ENCODE data around the gene CRMP1. TPM values are rescaled to one million over a fixed set of nuclear protein-coding genes. Genes with fewer than 3 reads are reported as not detected.

The CRMP1 gene
- total RNA-seq, 4 donors from 2014 or later = 0.28 to 1.9 (median 0.44) TPM; not detected in 1

DNA sequence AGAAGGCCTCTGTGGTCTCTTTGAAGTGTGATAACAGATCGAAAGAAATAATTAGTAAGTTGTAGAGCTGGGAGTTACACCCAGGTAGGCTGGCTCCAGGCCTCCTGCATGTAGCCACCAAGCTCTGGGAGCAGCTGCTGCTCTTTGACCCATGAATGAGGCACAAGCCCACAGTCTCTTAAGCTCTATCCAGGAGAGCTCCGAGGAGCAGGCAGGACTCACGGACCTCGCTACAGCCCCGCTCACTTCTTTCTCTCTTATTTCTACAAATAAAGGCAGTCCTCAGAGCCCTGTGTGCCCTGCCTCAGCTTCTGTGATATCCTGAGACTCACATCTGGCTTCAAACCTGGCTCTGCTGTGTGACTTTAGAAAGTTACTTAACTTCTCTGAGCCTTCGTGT is 95.0 kb downstream of the CRMP1 start:
- TF ChIP-seq, protein P1, sequence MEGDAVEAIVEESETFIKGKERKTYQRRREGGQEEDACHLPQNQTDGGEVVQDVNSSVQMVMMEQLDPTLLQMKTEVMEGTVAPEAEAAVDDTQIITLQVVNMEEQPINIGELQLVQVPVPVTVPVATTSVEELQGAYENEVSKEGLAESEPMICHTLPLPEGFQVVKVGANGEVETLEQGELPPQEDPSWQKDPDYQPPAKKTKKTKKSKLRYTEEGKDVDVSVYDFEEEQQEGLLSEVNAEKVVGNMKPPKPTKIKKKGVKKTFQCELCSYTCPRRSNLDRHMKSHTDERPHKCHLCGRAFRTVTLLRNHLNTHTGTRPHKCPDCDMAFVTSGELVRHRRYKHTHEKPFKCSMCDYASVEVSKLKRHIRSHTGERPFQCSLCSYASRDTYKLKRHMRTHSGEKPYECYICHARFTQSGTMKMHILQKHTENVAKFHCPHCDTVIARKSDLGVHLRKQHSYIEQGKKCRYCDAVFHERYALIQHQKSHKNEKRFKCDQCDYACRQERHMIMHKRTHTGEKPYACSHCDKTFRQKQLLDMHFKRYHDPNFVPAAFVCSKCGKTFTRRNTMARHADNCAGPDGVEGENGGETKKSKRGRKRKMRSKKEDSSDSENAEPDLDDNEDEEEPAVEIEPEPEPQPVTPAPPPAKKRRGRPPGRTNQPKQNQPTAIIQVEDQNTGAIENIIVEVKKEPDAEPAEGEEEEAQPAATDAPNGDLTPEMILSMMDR (IDR thresholded peaks at IDR 0.05) = no peak
- no peak for DNase-seq (ENCODE audit: low spot score)
- ATAC-seq (ENCODE audit: low FRiP score) = no peak

DNA sequence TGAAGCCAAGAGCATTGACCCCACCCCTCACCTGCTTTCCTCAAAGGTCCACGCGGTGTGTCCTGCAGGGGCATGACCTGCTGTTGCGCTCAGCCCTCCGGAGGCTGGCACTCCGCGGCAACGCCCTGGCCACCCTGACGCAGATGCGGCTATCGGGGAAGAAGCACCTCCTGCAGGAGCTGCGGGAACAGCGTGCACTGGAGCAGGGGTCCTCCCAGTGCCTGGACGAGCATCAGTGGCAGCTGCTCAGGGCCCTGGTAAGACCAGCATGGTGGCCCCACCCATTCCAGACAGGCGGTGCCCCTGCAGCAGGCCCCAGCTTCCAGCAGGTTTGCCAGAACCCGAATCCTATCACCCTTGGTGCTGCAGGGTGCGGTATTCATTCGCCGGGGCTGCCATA is 95.9 kb downstream of the CRMP1 start:
- ATAC-seq (ENCODE audit: low FRiP score) = no peak
- no peak for DNase-seq (ENCODE audit: low spot score)

DNA sequence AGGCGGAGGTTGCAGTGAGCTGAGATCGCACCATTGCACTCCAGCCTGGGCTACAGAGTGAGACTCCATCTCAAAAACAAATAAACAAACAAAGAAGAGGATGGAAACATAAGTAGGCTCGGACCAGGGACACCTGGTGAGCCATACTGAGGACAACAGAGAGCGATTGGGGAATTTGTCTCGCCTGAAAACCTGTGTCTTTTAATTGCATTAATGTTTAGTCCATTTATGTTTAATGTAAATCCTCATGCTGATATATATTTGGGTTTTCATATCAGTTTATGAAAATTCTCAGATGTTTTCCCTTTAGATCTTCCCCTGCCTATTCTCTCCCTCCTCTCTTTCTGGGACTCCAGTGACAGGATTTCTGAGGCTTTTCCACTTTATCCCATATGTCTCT is 97.3 kb downstream of the CRMP1 start:
- DNase-seq (ENCODE audit: low spot score) (no peak), ATAC-seq (ENCODE audit: low FRiP score) (no peak)
- TF ChIP-seq, protein P1 (IDR thresholded peaks at IDR 0.05) = no peak

More for the DNA sequence above, 95.9 kb downstream of the CRMP1 start:
- TF ChIP-seq, protein P1 (IDR thresholded peaks at IDR 0.05) = no peak

DNA sequence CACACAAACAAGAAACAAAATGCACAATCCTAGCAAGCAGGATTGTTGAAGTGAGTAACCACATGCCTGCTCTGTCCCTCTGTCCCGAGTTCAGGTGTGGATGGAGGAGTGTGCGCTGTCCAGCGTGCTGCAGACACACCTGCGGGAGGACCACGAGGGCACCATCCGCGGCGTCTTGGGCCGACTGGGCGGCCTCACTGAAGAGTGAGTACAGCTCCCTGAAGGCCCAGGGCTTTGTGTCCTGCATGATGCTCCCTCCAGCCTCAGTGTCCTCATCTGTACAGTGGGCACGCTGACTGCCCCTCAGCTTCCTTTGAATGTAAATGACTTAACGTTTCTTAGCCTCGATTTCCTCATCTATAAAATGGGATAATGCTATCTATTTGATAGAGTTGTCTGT is 99.4 kb downstream of the CRMP1 start:
- TF ChIP-seq, protein P1 (IDR thresholded peaks at IDR 0.05) = no peak
- DNase-seq (ENCODE audit: low spot score) (no peak), ATAC-seq (ENCODE audit: low FRiP score) (no peak)

DNA sequence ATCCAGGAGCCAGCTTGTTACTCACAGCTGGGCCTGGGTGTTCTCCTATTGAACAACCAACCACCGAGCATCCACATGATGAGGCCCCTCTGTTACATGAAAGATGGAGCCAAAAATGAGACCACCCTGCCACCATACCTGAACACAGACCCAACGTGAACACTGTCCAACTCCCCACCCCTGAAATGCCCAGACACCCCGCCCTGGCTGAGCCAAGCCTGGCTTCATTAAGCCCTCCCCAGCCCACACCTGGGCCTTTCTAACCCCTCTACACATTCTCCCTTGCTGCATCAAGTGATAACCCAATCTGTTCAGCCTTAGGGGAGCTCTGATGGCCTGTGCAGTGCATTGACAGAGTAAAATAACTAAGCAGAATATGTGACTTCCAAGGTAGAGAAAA is 101.2 kb downstream of the CRMP1 start:
- DNase-seq (ENCODE audit: low spot score) = no peak
- TF ChIP-seq, protein P1 (IDR thresholded peaks at IDR 0.05) = no peak
- ATAC-seq (ENCODE audit: low FRiP score) = no peak

DNA sequence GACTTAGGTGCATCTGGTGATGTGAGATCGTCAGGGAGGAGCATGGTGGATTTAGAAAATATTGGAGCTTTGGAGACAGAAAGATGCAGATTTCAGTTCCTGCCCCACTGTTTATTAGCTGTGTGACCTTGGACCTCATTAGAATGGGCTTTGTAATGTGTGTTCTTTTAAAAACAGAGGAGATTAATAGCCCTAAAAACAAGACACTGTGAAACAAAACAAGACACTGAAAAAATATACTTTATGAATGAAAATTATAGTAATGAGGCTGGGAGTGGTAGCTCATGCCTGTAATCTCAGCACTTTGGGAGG is 102.4 kb downstream of the CRMP1 start:
- no peak for ATAC-seq (ENCODE audit: low FRiP score)
- no peak for DNase-seq (ENCODE audit: low spot score)
- TF ChIP-seq, protein P1 (IDR thresholded peaks at IDR 0.05) = no peak

DNA sequence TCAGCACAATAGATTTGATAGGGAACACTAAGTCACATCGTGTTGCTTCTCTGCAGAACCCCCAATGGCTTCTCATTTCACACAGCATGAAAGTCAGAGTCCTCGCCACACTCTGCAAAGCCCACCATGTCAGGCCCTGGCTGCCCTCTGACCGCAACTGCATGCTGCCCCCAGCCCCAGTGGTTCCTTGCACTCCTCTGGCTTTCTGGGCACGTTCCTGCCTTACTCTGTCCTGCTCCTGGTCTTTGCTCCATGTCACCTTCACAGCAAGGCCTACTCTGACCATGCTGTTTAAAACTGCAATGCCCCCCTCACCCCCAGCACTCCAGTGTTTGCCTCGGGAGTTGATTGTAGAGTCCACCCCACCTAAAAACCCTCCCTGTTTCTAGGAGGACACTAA is 103.7 kb downstream of the CRMP1 start:
- ATAC-seq (ENCODE audit: low FRiP score) (no peak), DNase-seq (ENCODE audit: low spot score) (no peak)
- TF ChIP-seq, protein P1 (IDR thresholded peaks at IDR 0.05) = no peak

All from omental fat pad (tissue), 4 donors.